Prostate gland (tissue), 2 donors: ENCODE measurements around the gene ALDH18A1.

Experiments
- POLR2A ChIP-seq: fragments of 450-650 bp; IDR thresholded peaks from one replicate; pipeline ENCODE4 v1.6.1; 2016; ENCODE audit warnings: antibody characterized with exemption, mild to moderate bottlenecking
- POLR2AphosphoS5 ChIP-seq: sonication (generic); formaldehyde crosslinking; IDR thresholded peaks from one replicate; pipeline ENCODE4 v1.6.1; 2017; ENCODE audit warnings: antibody characterized with exemption
- TF ChIP-seq, protein P1 (sequence below), 4 experiments: fragments of 200-600 bp in 2 of 4; fragments of 450-650 bp in 2 of 4; sonication (generic) in 2 of 4; IDR thresholded peaks; 1 replicate in 3 of 4; 2 replicates in 1 of 4; pipeline ENCODE4 v1.5.1; 2016 to 2019; ENCODE audit warnings: antibody characterized with exemption in 4 of 4, mild to moderate bottlenecking in 2 of 4, moderate library complexity in 2 of 4

DNA sequence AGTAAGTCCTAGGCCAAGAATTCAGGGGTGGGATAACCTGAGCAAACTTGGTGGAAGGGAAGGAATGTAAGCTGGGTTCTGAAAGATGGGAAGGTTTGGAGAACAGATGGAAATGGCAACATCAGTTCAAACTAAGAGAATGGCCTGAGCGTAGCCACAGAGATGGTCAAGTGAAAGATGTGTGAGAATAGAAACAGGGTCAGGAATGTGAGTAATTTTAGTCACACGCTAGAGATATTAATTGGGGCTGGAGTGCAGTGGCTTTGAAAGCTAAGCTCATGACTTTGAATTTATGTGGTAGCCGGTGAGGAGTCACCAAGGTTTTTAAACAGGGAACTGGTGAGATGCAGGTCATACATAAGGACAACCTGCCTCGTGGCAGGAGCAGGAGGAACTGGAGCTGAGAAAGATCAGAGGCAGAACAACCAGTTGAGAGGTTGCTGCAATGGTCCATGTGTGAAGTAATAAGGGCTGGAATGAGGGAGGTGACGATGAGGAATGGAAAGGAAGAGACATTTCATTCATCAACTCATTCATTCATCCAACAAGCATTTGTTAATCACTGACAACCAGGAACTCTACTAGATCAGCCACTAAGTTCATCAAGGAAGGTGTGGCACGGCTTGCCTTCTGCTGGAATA is 82.4 kb downstream of the ALDH18A1 start:
- TF ChIP-seq, protein P1, sequence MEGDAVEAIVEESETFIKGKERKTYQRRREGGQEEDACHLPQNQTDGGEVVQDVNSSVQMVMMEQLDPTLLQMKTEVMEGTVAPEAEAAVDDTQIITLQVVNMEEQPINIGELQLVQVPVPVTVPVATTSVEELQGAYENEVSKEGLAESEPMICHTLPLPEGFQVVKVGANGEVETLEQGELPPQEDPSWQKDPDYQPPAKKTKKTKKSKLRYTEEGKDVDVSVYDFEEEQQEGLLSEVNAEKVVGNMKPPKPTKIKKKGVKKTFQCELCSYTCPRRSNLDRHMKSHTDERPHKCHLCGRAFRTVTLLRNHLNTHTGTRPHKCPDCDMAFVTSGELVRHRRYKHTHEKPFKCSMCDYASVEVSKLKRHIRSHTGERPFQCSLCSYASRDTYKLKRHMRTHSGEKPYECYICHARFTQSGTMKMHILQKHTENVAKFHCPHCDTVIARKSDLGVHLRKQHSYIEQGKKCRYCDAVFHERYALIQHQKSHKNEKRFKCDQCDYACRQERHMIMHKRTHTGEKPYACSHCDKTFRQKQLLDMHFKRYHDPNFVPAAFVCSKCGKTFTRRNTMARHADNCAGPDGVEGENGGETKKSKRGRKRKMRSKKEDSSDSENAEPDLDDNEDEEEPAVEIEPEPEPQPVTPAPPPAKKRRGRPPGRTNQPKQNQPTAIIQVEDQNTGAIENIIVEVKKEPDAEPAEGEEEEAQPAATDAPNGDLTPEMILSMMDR (IDR thresholded peaks at IDR 0.05) = no peak
- TF ChIP-seq POLR2AphosphoS5 (no peak), POLR2A (no peak)
